GM18498 (cell line): ENCODE data around the gene TSPAN13.
"Not testable (repeated sequence)": the region's sequence is repeated elsewhere in the genome, so short reads cannot be mapped to it uniquely, and the experiment has no call there.

Experiments
- ATAC-seq: cut with Tn5 transposase; IDR thresholded peaks from one replicate; pipeline ENCODE4 v1.9.1; 2021; ENCODE audit warnings: mild to moderate bottlenecking, moderate library complexity; ENCODE audit not compliant: unreplicated experiment

The TSPAN13 gene

GRCh38 chr7:16740623-16740953 lies 13.0 kb upstream of the TSPAN13 start:
- no peak for ATAC-seq

- no peak for ATAC-seq
These were observed 12.6 kb upstream of the TSPAN13 start for GRCh38 chr7:16740996-16741395.

GRCh38 chr7:16741676-16742075 lies 11.9 kb upstream of the TSPAN13 start:
- ATAC-seq, result no peak

GRCh38 chr7:16742547-16742946 lies 11.0 kb upstream of the TSPAN13 start:
- no peak for ATAC-seq

GRCh38 chr7:16743236-16743635 lies 10.3 kb upstream of the TSPAN13 start:
- no peak for ATAC-seq

GRCh38 chr7:16744518-16745250 lies 8.9 kb upstream of the TSPAN13 start:
- no peak for ATAC-seq

GRCh38 chr7:16745645-16746044 lies 7.9 kb upstream of the TSPAN13 start:
- no peak for ATAC-seq

GRCh38 chr7:16747102-16747501 lies 6.5 kb upstream of the TSPAN13 start:
- ATAC-seq, result no peak

GRCh38 chr7:16753932-16754855 lies 639 bp downstream of the TSPAN13 start:
- ATAC-seq, result peak; percentile 29

GRCh38 chr7:16754856-16755317 lies 1.3 kb downstream of the TSPAN13 start:
- ATAC-seq, result no peak

- ATAC-seq, result no peak
These were observed 1.8 kb downstream of the TSPAN13 start for GRCh38 chr7:16755397-16755796.

- ATAC-seq, result no peak
These were observed 4.5 kb downstream of the TSPAN13 start for GRCh38 chr7:16758036-16758435.

- ATAC-seq, result no peak
These were observed 5.4 kb downstream of the TSPAN13 start for GRCh38 chr7:16758631-16759611.

- ATAC-seq, result no peak
These were observed 6.3 kb downstream of the TSPAN13 start for GRCh38 chr7:16759840-16760239.

GRCh38 chr7:16762177-16762576 lies 8.6 kb downstream of the TSPAN13 start:
- ATAC-seq, result no peak

- ATAC-seq, result no peak
These were observed 11.4 kb downstream of the TSPAN13 start for GRCh38 chr7:16764942-16765341.

GRCh38 chr7:16765436-16765859 lies 11.9 kb downstream of the TSPAN13 start:
- ATAC-seq, result no peak

GRCh38 chr7:16769994-16770393 lies 16.4 kb downstream of the TSPAN13 start:
- not testable (repeated sequence) for ATAC-seq

- no peak for ATAC-seq
These were observed 17.2 kb downstream of the TSPAN13 start for GRCh38 chr7:16770657-16771329.

GRCh38 chr7:16773326-16773725 lies 19.8 kb downstream of the TSPAN13 start:
- ATAC-seq, result no peak
